SK-N-SH (cell line): ENCODE measurements around the gene ABHD3. TPM values are rescaled to one million over a fixed set of nuclear protein-coding genes. Genes with fewer than 3 reads are reported as not detected.

Source experiments
- CTCF ChIA-PET: fragments of 300-600, 350-600 bp; formaldehyde crosslinking; extraction: SDS; loops from one replicate; lab custom pipeline; 2021; lab: Yijun Ruan, JAX
- POLR2A ChIA-PET: fragments of 350-600 bp; sonication (Branson Sonifier 250); formaldehyde crosslinking; extraction: SDS; loops from one replicate; lab custom pipeline; 2020; ENCODE audit warnings: antibody characterized with exemption, inconsistent platforms; lab: Yijun Ruan, JAX
- DNase-seq: peaks from one replicate; pipeline ENCODE4 v3.0.0; 2012
- H2AFZ ChIP-seq: fragments of 200-600 bp; sonication (generic); 2 replicates; pipeline ENCODE4 v1.8.1; 2016; ENCODE audit warnings: antibody characterized with exemption, mild to moderate bottlenecking, low read depth
- H3F3A ChIP-seq: fragments of 200-600 bp; sonication (generic); replicated peaks from 2 replicates; pipeline ENCODE3; 2016; ENCODE audit warnings: antibody characterized with exemption, mild to moderate bottlenecking; ENCODE audit not compliant: insufficient read depth
- H3K27ac ChIP-seq, 2 experiments: fragments of 200-500 bp in 1 of 2; fragments of 200-600 bp in 1 of 2; sonication (Bioruptor generic) in 1 of 2; sonication (generic), shearing (Covaris generic) in 1 of 2; 2 replicates each; pipeline versions ENCODE4 v1.5.1 to v1.6.1; 2014 to 2016; ENCODE audit warnings: low read depth in 2 of 2, inconsistent platforms in 1 of 2, low read length in 1 of 2, mild to moderate bottlenecking in 1 of 2, mixed read lengths in 1 of 2
- H3K27me3 ChIP-seq: fragments of 200-600 bp; sonication (generic), shearing (Covaris generic); 2 replicates; pipeline ENCODE4 v1.6.1; 2016; ENCODE audit warnings: mixed run types; ENCODE audit not compliant: insufficient read depth
- H3K36me3 ChIP-seq, 2 experiments: fragments of 200-500 bp in 1 of 2; fragments of 200-600 bp in 1 of 2; sonication (Bioruptor generic) in 1 of 2; sonication (generic) in 1 of 2; replicated peaks in 1 of 2; 2 replicates each; pipeline versions ENCODE3 to v1.5.1; 2014 to 2016; ENCODE audit warnings: low read length in 1 of 2, mild to moderate bottlenecking in 1 of 2; ENCODE audit not compliant: insufficient read depth in 2 of 2, control insufficient read depth in 1 of 2
- H3K4me1 ChIP-seq, 2 experiments: fragments of 200-500 bp in 1 of 2; fragments of 200-600 bp in 1 of 2; sonication (Bioruptor generic) in 1 of 2; sonication (generic), shearing (Covaris generic) in 1 of 2; 2 replicates each; pipeline versions ENCODE4 v1.5.1 to v1.6.1; 2014 to 2016; ENCODE audit warnings: low read depth in 1 of 2, low read length in 1 of 2, mixed run types in 1 of 2; ENCODE audit not compliant: insufficient read depth in 2 of 2, control insufficient read depth in 1 of 2
- H3K4me2 ChIP-seq: fragments of 200-600 bp; sonication (generic), shearing (Covaris generic); 2 replicates; pipeline ENCODE4 v1.6.1; 2017; ENCODE audit warnings: mixed run types
- H3K4me3 ChIP-seq, 2 experiments: fragments of 200-500 bp in 1 of 2; fragments of 200-600 bp in 1 of 2; sonication (Bioruptor generic) in 1 of 2; sonication (generic), shearing (Covaris generic) in 1 of 2; 2 replicates each; pipeline versions ENCODE4 v1.5.1 to v1.8.1; 2014 to 2016; ENCODE audit warnings: low read depth in 2 of 2, inconsistent platforms in 1 of 2, low read length in 1 of 2, mild to moderate bottlenecking in 1 of 2, mixed read lengths in 1 of 2, moderate library complexity in 1 of 2
- H3K79me2 ChIP-seq: fragments of 200-600 bp; sonication (generic); 2 replicates; pipeline ENCODE4 v1.8.1; 2017; ENCODE audit warnings: mild to moderate bottlenecking; ENCODE audit not compliant: insufficient read depth
- H3K9ac ChIP-seq: fragments of 200-600 bp; sonication (generic); 2 replicates; pipeline ENCODE4 v1.6.1; 2017; ENCODE audit warnings: mixed run types
- H3K9me2 ChIP-seq: fragments of 200-600 bp; sonication (generic); 2 replicates; pipeline ENCODE4 v1.6.1; 2017; ENCODE audit warnings: mixed run types
- H3K9me3 ChIP-seq: fragments of 200-600 bp; sonication (generic); 2 replicates; pipeline ENCODE4 v1.6.1; 2017; ENCODE audit warnings: mixed run types, mild to moderate bottlenecking, moderate library complexity
- H4K20me1 ChIP-seq: fragments of 200-600 bp; sonication (generic); 2 replicates; pipeline ENCODE4 v1.6.1; 2017; ENCODE audit warnings: mild to moderate bottlenecking, mixed run types; ENCODE audit not compliant: insufficient read depth
- FOXJ3 ChIP-seq: sonication (generic); formaldehyde crosslinking; IDR thresholded peaks from 2 replicates; pipeline ENCODE4 v1.5.1; 2020; ENCODE audit warnings: mild to moderate bottlenecking, missing genetic modification reagents
- FOXM1 ChIP-seq: IDR thresholded peaks from 2 replicates; pipeline ENCODE4 v1.4.0; 2012; ENCODE audit warnings: low read depth, mild to moderate bottlenecking
- GABPA ChIP-seq: IDR thresholded peaks from 2 replicates; pipeline ENCODE4 v1.4.0; 2012; ENCODE audit warnings: low read depth, mild to moderate bottlenecking
- JUND ChIP-seq: IDR thresholded peaks from 2 replicates; pipeline ENCODE4 v1.4.0; 2012
- MXI1 ChIP-seq: IDR thresholded peaks from 2 replicates; pipeline ENCODE4 v1.6.1; 2012; ENCODE audit warnings: mild to moderate bottlenecking, low read depth, low read length, improper control_type of control experiment
- NFIC ChIP-seq: IDR thresholded peaks from 2 replicates; pipeline ENCODE4 v1.4.0; 2012; ENCODE audit warnings: borderline replicate concordance
- RFX5 ChIP-seq: IDR thresholded peaks from 2 replicates; pipeline ENCODE4 v1.6.1; 2012; ENCODE audit warnings: mild to moderate bottlenecking, improper control_type of control experiment, low read length
- RXRA ChIP-seq: IDR thresholded peaks from 2 replicates; pipeline ENCODE4 v1.4.0; 2012; ENCODE audit warnings: low read depth, mild to moderate bottlenecking, borderline replicate concordance
- SIN3A ChIP-seq: IDR thresholded peaks from 2 replicates; pipeline ENCODE4 v1.6.1; 2012; ENCODE audit warnings: low read depth, mild to moderate bottlenecking, low read length, moderate library complexity, borderline replicate concordance
- TCF12 ChIP-seq: IDR thresholded peaks from 2 replicates; pipeline ENCODE4 v1.4.0; 2012
- USF2 ChIP-seq: fragments of 150-350 bp; IDR thresholded peaks from 2 replicates; pipeline ENCODE4 v1.6.1; 2017; ENCODE audit warnings: antibody characterized with exemption, low read length, low read depth, borderline replicate concordance
- WGBS: methylation state at CpG from one replicate; pipeline ENCODE4 v1.1.6; 2017; ENCODE audit warnings: low lambda C conversion rate; 5-methylcytosine and 5-hydroxymethylcytosine counted together
- polyA plus RNA-seq, 3 experiments: library from polyadenylated mRNA; depleted of rRNA; stranded (reverse); fragments of >200 nt; gene quantifications; 2 replicates each; pipeline ENCODE4 v1.2.3, GENCODE V29; 2012
- TF ChIP-seq, protein P1 (sequence below): fragments of 200-600 bp; sonication (generic); IDR thresholded peaks from 2 replicates; pipeline ENCODE4 v1.6.1; 2017; ENCODE audit warnings: antibody characterized with exemption, mild to moderate bottlenecking, moderate library complexity
- TF ChIP-seq, protein P2 (sequence below): fragments of 150-350 bp; IDR thresholded peaks from 2 replicates; pipeline ENCODE4 v1.6.1; 2016; ENCODE audit warnings: mild to moderate bottlenecking, low read depth, low read length
- TF ChIP-seq, protein P3 (sequence below): IDR thresholded peaks from 2 replicates; pipeline ENCODE4; 2012
- TF ChIP-seq, protein P4 (sequence below): IDR thresholded peaks from 2 replicates; pipeline ENCODE4 v1.6.1; 2012; ENCODE audit warnings: mild to moderate bottlenecking, low read depth, low read length, moderate library complexity
- TF ChIP-seq, protein P5 (sequence below): IDR thresholded peaks from 2 replicates; pipeline ENCODE4 v1.4.0; 2012; ENCODE audit warnings: low read depth, borderline replicate concordance

ABHD3 gene
- polyA plus RNA-seq, 1 of the 3 experiments (the other 2 are of a cell fraction) = 4.3 TPM

GRCh38 chr18:21700528-21701075, 4.0 kb downstream of the ABHD3 start:
- Histone ChIP-seq H3F3A (peaks cover 13% of the 10 kb centered on the region), H3K9me2 (no peaks in the 10 kb centered on the region), H3K27ac (no peak overlapping the region), H3K9me3 (no peaks in the 10 kb centered on the region), H3K4me1 (peaks cover 0 to 4% of the 10 kb centered on the region in 2 experiments; a peak in 2 of 4 replicates), H3K79me2 (no peaks in the 10 kb centered on the region), H4K20me1 (no peaks in the 10 kb centered on the region), H2AFZ (no peak overlapping the region), H3K36me3 (peaks cover 0 to 3% of the 10 kb centered on the region in 2 experiments), H3K4me3 (no peak overlapping the region), H3K27me3 (no peaks in the 10 kb centered on the region), H3K4me2 (no peak overlapping the region), H3K9ac (no peak overlapping the region)
- WGBS = 98% methylated on average over 6 of the region's 6 CpGs
- TF ChIP-seq NFIC = no peak
- TF ChIP-seq USF2 = no peak
- ChIA-PET CTCF (interaction anchor here (1.1 to 2.0 kb wide), 2 partner anchors 9 to 100 kb away, joined by 6 read pairs; partner anchors contain the start of gene ESCO1), POLR2A (interaction anchor here (0.6 kb wide), 1 partner anchor 85 kb away, joined by 7 read pairs; no protein-coding TSS in a partner anchor)
- DNase-seq = no peak

DNA sequence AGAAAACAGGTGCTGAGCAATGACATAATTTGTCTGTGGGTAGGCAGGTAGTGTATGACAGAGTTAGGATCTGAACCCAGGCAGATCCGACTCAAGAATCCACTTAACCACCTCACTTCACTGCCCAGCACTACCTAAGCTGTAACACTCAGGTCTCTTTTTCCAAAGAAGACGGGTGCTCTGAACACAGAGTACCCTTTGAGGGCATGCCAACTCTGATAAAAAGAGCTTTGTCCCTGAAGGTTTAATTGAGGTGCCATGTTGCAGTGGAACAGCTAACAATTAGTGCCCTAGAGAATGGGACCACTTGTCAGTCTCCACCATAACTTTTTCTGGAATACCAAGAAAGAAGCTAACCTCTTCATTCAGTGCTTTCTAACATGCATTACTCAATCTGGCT, 11.3 kb downstream of the ABHD3 start:
- no peak overlapping the region for H3K4me3 ChIP-seq
- H3K27me3 ChIP-seq = no peaks in the 10 kb centered on the region
- no peaks in the 10 kb centered on the region for H3F3A ChIP-seq
- no peak overlapping the region for H3K27ac ChIP-seq
- no peaks in the 10 kb centered on the region for H3K79me2 ChIP-seq
- H3K36me3 ChIP-seq = peaks cover 0 to 20% of the 10 kb centered on the region in 2 experiments
- no peak overlapping the region for H3K9ac ChIP-seq
- CTCF ChIA-PET = no interaction called here
- no peaks in the 10 kb centered on the region for H3K4me1 ChIP-seq
- H3K9me2 ChIP-seq = no peaks in the 10 kb centered on the region
- H3K4me2 ChIP-seq = no peak overlapping the region
- 100% methylated on average over 2 of the region's 2 CpGs for WGBS
- peaks cover 5% of the 10 kb centered on the region; the same call in 1 of the 2 replicates for H3K9me3 ChIP-seq
- no peak overlapping the region for H2AFZ ChIP-seq
- POLR2A ChIA-PET = no interaction called here
- H4K20me1 ChIP-seq = no peaks in the 10 kb centered on the region
- DNase-seq = no peak
- TF ChIP-seq, protein P1, sequence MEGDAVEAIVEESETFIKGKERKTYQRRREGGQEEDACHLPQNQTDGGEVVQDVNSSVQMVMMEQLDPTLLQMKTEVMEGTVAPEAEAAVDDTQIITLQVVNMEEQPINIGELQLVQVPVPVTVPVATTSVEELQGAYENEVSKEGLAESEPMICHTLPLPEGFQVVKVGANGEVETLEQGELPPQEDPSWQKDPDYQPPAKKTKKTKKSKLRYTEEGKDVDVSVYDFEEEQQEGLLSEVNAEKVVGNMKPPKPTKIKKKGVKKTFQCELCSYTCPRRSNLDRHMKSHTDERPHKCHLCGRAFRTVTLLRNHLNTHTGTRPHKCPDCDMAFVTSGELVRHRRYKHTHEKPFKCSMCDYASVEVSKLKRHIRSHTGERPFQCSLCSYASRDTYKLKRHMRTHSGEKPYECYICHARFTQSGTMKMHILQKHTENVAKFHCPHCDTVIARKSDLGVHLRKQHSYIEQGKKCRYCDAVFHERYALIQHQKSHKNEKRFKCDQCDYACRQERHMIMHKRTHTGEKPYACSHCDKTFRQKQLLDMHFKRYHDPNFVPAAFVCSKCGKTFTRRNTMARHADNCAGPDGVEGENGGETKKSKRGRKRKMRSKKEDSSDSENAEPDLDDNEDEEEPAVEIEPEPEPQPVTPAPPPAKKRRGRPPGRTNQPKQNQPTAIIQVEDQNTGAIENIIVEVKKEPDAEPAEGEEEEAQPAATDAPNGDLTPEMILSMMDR = no peak
- TF ChIP-seq, protein P2, sequence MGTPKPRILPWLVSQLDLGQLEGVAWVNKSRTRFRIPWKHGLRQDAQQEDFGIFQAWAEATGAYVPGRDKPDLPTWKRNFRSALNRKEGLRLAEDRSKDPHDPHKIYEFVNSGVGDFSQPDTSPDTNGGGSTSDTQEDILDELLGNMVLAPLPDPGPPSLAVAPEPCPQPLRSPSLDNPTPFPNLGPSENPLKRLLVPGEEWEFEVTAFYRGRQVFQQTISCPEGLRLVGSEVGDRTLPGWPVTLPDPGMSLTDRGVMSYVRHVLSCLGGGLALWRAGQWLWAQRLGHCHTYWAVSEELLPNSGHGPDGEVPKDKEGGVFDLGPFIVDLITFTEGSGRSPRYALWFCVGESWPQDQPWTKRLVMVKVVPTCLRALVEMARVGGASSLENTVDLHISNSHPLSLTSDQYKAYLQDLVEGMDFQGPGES = no peak
- TF ChIP-seq JUND = no peak
- TF ChIP-seq RXRA = no peak
- TF ChIP-seq GABPA = no peak
- no peak for TF ChIP-seq MXI1
- TF ChIP-seq FOXM1 = no peak
- TF ChIP-seq, protein P3, sequence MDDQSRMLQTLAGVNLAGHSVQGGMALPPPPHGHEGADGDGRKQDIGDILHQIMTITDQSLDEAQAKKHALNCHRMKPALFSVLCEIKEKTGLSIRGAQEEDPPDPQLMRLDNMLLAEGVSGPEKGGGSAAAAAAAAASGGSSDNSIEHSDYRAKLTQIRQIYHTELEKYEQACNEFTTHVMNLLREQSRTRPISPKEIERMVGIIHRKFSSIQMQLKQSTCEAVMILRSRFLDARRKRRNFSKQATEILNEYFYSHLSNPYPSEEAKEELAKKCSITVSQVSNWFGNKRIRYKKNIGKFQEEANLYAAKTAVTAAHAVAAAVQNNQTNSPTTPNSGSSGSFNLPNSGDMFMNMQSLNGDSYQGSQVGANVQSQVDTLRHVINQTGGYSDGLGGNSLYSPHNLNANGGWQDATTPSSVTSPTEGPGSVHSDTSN = no peak
- no peak for TF ChIP-seq FOXJ3 (CRISPR knock-in tag)
- no peak for TF ChIP-seq TCF12
- TF ChIP-seq, protein P4, sequence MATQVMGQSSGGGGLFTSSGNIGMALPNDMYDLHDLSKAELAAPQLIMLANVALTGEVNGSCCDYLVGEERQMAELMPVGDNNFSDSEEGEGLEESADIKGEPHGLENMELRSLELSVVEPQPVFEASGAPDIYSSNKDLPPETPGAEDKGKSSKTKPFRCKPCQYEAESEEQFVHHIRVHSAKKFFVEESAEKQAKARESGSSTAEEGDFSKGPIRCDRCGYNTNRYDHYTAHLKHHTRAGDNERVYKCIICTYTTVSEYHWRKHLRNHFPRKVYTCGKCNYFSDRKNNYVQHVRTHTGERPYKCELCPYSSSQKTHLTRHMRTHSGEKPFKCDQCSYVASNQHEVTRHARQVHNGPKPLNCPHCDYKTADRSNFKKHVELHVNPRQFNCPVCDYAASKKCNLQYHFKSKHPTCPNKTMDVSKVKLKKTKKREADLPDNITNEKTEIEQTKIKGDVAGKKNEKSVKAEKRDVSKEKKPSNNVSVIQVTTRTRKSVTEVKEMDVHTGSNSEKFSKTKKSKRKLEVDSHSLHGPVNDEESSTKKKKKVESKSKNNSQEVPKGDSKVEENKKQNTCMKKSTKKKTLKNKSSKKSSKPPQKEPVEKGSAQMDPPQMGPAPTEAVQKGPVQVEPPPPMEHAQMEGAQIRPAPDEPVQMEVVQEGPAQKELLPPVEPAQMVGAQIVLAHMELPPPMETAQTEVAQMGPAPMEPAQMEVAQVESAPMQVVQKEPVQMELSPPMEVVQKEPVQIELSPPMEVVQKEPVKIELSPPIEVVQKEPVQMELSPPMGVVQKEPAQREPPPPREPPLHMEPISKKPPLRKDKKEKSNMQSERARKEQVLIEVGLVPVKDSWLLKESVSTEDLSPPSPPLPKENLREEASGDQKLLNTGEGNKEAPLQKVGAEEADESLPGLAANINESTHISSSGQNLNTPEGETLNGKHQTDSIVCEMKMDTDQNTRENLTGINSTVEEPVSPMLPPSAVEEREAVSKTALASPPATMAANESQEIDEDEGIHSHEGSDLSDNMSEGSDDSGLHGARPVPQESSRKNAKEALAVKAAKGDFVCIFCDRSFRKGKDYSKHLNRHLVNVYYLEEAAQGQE = no peak
- no peak for TF ChIP-seq RFX5
- TF ChIP-seq SIN3A = no peak
- TF ChIP-seq, protein P5, sequence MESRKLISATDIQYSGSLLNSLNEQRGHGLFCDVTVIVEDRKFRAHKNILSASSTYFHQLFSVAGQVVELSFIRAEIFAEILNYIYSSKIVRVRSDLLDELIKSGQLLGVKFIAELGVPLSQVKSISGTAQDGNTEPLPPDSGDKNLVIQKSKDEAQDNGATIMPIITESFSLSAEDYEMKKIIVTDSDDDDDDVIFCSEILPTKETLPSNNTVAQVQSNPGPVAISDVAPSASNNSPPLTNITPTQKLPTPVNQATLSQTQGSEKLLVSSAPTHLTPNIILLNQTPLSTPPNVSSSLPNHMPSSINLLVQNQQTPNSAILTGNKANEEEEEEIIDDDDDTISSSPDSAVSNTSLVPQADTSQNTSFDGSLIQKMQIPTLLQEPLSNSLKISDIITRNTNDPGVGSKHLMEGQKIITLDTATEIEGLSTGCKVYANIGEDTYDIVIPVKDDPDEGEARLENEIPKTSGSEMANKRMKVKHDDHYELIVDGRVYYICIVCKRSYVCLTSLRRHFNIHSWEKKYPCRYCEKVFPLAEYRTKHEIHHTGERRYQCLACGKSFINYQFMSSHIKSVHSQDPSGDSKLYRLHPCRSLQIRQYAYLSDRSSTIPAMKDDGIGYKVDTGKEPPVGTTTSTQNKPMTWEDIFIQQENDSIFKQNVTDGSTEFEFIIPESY = no peak
